Measurements from ENCODE around the gene PHYHD1. TPM values are rescaled to one million over a fixed set of nuclear protein-coding genes. Genes with fewer than 3 reads are reported as not detected.

Gene PHYHD1
- total RNA-seq, 1 experiment from 2014 or later = 18.0 TPM

- peaks cover 4% of the 10 kb centered on the region for H3K79me1 ChIP-seq (ENCODE audit: insufficient read depth, low read depth, low read length, poor library complexity, severe bottlenecking)
- no peak overlapping the region for H3K9ac ChIP-seq (ENCODE audit: extremely low read depth, insufficient read length, low read length)
- H2BK5ac ChIP-seq (ENCODE audit: insufficient read length, low read length) = no peak overlapping the region
- no peak overlapping the region for H3K18ac ChIP-seq (ENCODE audit: insufficient read length, low read depth, low read length)
- H4K91ac ChIP-seq (ENCODE audit: insufficient read length, low read depth, low read length) = no peak overlapping the region
- no peak overlapping the region for H4K8ac ChIP-seq (replicated peaks; ENCODE audit: insufficient read length, low read depth, low read length)
- H3K23ac ChIP-seq (ENCODE audit: insufficient read length, low read depth, low read length) = no peak overlapping the region
- WGBS (ENCODE audit: extremely low coverage, insufficient read length, low lambda C conversion rate) = no CpG with 5 or more reads among the region's 2 CpGs
- no peak overlapping the region for H3K56ac ChIP-seq (ENCODE audit: insufficient read length, low read depth, low read length)
- H2BK12ac ChIP-seq (ENCODE audit: insufficient read length, low read depth, low read length) = no peak overlapping the region
- no peaks in the 10 kb centered on the region for H4K20me1 ChIP-seq (ENCODE audit: control insufficient read depth, insufficient read depth, insufficient read length)
- no peak overlapping the region for H3K4ac ChIP-seq (ENCODE audit: low read depth, low read length)
- H3K27me3 ChIP-seq (ENCODE audit: insufficient read depth, low read length) = no peaks in the 10 kb centered on the region
- no peak overlapping the region for H3T11ph ChIP-seq (ENCODE audit: low read length)
- Mint-ChIP-seq H3K4me3 (peak overlapping the region; percentile 95 to 99), H3K27ac (no peak overlapping the region; a peak in 1 of 7 replicates), H3K27me3 (ENCODE audit: low read depth) (peaks cover 2% of the 10 kb centered on the region; the same call in 1 of the 2 replicates), H3K36me3 (ENCODE audit: insufficient read depth in 1 of 3, low read depth in 3 of 3) (peaks cover 28 to 54% (median 32%) of the 10 kb centered on the region in 3 experiments), H3K4me1 (peaks cover 48 to 50% of the 10 kb centered on the region in 2 experiments), H3K9me3 (no peaks in the 10 kb centered on the region)
- no peak overlapping the region for H3K14ac ChIP-seq (ENCODE audit: insufficient read depth, low read length)
- H3K9me3 ChIP-seq (ENCODE audit: control insufficient read depth, low read depth, low read length) = no peaks in the 10 kb centered on the region
- no peak overlapping the region for H2AFZ ChIP-seq (ENCODE audit: low read length)
- no peak for DNase-seq
- no peak overlapping the region for H3K4me2 ChIP-seq (ENCODE audit: insufficient read depth, insufficient read length, low read length)
- H2AK5ac ChIP-seq (ENCODE audit: insufficient read length, low read length) = no peak overlapping the region
- H2BK120ac ChIP-seq (ENCODE audit: low read depth, low read length, poor library complexity, severe bottlenecking) = no peak overlapping the region
- H3K27ac ChIP-seq (ENCODE audit: insufficient read length, low read depth, low read length) = no peak overlapping the region
- no peak for TF ChIP-seq CTCF (conservative IDR thresholded peaks at IDR 0.05)
- H3K4me1 ChIP-seq (ENCODE audit: insufficient read depth, low read length) = peaks cover 11% of the 10 kb centered on the region; the same call in 1 of the 2 replicates
- no peak overlapping the region for H2BK20ac ChIP-seq (ENCODE audit: low read depth, low read length, poor library complexity, severe bottlenecking)
- H3K23me2 ChIP-seq (ENCODE audit: insufficient read length, low read depth, low read length, poor library complexity, severe bottlenecking) = peaks cover 11% of the 10 kb centered on the region
- no peak overlapping the region for H4K5ac ChIP-seq (ENCODE audit: insufficient read length, low read depth, low read length)
- peaks cover 32% of the 10 kb centered on the region; the same call in 1 of the 2 replicates for H3K79me2 ChIP-seq (ENCODE audit: insufficient read depth, low read length)
- no peak overlapping the region for H2BK15ac ChIP-seq (ENCODE audit: low read depth, low read length)
Measured at GRCh38 chr9:128884164-128884563, 36.6 kb upstream of the PHYHD1 start.
